GM21786 (cell line): ENCODE results near the gene ALOX15.
"Not testable (repeated sequence)": the region's sequence is repeated elsewhere in the genome, so short reads cannot be mapped to it uniquely, and the experiment has no call there.

Experiments
- ATAC-seq: cut with Tn5 transposase; IDR thresholded peaks from one replicate; pipeline ENCODE4 v1.9.1; 2021; ENCODE audit not compliant: unreplicated experiment

Gene ALOX15

GRCh38 chr17:4641297-4642195, at the start of gene ALOX15:
TSS of gene ALOX15 (minus strand) at chr17:4641678. CDS start at chr17:4641651, 27 bp downstream.
- ATAC-seq: no peak

DNA sequence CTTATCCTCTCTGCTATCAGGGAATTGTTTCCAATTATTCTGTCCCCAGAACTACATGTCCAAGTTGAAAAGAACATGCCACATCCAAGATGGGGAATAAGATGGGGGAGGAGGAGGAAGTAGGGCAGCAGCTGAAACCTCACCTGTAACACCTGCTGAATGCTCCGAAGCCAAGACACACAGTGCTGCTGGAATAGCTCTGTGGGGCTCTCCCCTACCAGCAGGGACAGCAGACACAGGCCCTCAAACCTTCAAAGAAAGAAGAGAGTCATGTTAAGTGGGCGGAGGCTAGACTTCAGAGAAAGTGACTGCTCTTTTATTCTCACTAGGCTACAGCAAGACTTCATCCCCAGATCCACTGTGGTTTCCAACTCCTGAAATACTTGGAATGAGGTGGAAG, 49.3 kb upstream of the ALOX15 start:
- ATAC-seq: no peak

DNA sequence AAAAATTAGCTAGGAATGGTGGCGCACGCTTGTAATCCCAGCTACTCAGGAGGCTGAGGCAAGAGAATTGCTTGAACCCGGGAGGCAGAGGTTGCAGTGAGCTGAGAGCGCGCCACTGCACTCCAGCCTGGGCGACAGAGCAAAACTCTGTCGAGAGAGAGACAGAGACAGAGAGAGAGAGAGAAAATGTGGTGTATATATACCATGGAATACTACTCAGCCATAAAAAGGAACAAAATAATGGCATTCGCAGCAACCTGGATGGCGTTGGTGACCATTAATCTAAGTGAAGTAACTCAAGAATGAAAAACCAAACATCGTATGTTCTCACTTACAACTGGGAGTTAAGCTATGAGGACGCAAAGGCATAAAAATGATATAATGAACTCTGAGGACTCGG, 48.4 kb upstream of the ALOX15 start:
- not testable (repeated sequence) for ATAC-seq

DNA sequence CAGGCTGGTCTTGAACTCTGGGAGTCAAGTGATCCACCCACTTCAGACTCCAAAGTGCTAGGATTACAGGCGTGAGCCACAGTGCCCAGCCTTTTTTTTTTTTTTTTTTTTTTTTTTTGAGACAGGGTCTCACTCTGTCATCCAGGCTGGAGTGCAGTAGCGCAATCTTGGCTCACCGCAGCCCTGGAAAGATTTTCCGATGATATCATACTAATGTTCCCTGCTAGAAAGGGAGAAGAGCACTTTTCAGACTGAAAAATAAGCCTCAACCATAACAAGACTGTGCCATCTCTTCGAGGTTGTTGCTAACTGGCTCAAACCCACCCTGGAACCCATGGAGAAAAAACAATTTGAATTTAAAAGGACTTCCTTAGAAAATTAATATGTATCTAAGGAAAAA, 42.3 kb upstream of the ALOX15 start:
- not testable (repeated sequence) for ATAC-seq

- no peak for ATAC-seq
Measured at GRCh38 chr17:4679658-4680057, 38.2 kb upstream of the ALOX15 start.

DNA sequence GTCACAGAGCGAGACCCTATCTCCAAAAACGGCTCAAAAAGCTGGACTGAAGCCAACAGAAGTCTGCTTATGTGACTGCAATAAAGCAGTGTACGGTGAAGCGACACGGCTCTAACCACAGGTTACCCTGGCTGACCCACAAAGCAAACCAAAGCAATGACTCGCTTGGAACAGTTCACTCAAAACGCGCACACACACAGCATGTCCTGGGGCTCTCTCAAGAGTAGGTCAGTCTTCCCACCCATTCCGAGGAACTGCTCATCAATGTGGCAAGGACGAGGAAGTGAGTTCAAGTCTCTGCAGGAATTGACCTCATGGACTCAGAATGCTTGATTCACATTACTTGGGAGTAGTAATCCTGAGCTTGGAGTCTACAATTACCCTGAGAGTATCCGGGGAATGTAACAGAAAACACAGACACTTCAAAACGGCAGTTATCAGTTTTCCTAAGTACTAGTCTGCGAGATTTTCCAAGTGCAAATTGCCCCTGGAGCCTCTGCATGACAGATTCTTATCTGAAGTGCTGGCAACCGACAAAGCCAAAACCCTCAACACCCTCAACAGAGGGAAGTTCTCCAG, 37.1 kb upstream of the ALOX15 start:
- ATAC-seq: no peak

DNA sequence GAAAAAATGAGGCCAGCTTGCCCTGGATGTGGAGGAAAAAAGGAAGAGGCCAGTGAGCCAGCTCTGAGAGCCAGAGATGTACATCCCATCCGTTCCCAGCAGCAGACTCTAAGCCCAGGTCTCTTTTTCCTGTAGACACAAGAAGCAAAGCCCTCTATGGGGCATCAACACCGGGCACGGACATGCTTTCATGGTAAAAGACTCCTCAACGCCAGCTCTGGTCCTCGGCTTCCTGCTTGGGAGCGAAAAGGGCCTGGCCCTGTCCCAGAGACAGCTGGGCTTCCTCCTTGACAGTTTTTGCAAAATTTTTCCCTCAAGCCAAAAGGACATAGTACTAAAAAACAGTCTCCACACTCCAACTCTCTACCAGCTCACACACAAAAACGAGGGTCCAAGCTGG, 35.3 kb upstream of the ALOX15 start:
- no peak for ATAC-seq

DNA sequence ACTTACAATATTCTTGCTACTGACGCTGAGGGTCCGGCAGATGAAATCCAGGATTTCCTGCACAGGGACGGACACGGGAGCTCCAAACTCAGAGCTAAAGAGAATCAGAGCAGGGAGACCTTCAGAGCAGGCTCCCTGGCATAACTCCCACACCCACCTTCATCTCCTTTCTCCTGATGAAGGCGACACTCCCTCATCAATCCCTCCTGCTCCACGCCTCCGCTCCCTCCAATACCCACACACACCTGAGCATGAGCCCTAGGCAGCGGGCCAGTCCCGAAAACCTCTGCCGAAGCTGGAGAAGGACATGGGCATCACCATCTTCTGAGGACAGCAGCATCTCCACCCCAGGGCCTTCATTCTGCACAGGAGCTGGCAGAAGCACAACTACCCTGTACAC, 34.3 kb upstream of the ALOX15 start:
- no peak for ATAC-seq

GRCh38 chr17:4674685-4674998, 33.2 kb upstream of the ALOX15 start:
- ATAC-seq: no peak

GRCh38 chr17:4673986-4674684, 32.7 kb upstream of the ALOX15 start:
- ATAC-seq: no peak

DNA sequence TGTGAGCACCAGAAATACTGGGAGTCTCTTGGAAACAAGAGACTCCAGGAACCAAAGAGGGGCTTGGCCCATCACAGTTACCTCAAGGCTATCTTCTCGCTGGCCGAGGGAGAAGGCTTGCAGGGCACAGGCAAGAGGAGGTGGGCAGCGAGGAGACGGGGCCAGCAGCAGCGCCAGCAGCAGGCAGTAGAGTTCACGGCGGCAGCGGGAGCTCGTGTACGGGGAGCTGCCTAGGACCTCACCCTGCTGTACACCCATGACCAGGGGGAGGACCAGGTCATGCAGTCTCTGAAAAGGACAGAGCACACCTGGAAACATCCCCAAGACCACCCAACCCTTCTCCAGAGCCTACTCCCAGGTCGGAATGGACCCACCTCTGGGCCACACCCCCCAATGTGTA, 31.7 kb upstream of the ALOX15 start:
- ATAC-seq: no peak

GRCh38 chr17:4672751-4673150, 31.3 kb upstream of the ALOX15 start:
- ATAC-seq: no peak

- ATAC-seq: no peak
Measured at GRCh38 chr17:4672055-4672630, 30.7 kb upstream of the ALOX15 start.

- ATAC-seq: no peak
Measured at GRCh38 chr17:4667166-4667565, 25.7 kb upstream of the ALOX15 start.

- no peak for ATAC-seq
Measured at GRCh38 chr17:4666296-4666695, 24.8 kb upstream of the ALOX15 start.

GRCh38 chr17:4665027-4665426, 23.5 kb upstream of the ALOX15 start:
- no peak for ATAC-seq

GRCh38 chr17:4664230-4664629, 22.8 kb upstream of the ALOX15 start:
- ATAC-seq: no peak

DNA sequence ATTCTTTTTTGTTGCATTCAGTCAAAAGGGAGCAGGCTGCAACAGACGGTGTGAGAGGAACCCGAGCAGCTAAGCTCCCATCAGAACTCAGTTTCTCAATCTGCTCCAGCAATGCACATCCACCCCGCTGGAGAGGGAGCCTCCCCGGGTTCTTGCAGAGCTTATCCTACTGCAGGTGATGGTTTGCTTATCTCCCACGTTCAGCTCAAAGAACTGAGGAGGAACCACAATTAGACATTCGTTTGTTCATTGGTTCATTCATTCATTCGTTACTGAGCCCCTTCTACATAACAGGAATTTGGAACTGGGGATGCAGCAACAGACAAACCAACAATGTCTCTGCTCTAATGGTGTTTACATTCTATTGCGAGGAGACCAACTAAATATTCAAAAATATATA, 22.2 kb upstream of the ALOX15 start:
- ATAC-seq: no peak

DNA sequence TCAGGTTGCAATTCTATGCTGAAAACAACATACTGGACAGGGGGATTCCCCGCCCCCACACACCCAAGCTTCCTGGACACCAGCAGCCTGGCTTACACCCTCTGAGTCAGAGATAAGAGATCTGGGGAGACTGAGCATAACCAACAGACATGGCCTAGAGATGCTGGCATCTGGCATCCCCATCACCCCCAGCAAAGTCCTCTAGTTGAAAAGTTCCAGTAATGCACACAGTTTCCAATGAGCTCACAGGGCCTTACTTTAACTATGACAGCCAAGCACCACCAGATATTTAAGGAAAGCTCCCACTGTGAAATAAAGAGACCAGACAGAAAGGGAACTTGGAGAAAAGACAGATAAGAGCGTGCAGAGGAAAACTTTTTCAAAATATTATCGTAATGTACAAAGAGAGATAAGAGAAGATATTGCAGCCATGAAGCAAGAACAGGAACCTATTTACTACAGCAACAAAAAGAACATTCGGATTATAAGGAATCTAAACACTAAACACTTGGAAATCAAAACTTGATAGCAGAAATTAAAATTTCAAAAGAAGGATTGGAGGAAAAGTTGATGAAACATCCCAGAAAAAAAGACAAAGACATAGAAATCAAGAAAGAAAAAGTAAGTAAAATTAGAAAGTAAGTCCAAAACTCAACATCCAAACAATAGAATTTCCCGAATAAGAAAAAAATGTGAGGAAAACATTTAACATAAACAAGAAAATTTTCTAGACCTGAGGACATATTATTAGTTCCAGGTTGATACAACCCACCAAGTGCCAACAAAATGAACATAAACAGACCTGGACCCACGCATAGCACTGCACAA, 17.2 kb upstream of the ALOX15 start:
- ATAC-seq: no peak

DNA sequence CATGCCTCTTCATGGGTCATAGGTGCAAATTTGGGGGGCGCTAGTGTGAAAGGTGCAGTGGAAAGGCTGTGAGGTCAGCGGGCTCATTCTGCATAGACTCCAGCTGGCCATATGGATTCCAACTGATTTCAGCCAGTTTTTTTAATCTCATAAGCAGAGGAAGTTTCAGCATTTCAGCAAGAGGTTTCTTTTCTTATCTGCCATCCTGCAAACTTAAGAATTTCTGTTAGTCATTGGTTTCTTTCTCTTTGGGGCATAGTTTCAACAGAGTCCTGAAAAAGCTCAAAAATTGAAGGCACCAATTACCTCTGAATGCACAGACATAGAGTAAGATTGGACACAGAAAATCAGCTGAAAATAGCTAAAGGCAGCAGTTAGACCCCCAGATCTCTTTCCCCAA, 16.2 kb upstream of the ALOX15 start:
- no peak for ATAC-seq

GRCh38 chr17:4655933-4656332, 14.5 kb upstream of the ALOX15 start:
- ATAC-seq: not testable (repeated sequence)
